Measurements from ENCODE around the gene CACNA1C.
"Not testable (repeated sequence)": the region's sequence is repeated elsewhere in the genome, so short reads cannot be mapped to it uniquely, and the experiment has no call there.

Gene CACNA1C

DNA sequence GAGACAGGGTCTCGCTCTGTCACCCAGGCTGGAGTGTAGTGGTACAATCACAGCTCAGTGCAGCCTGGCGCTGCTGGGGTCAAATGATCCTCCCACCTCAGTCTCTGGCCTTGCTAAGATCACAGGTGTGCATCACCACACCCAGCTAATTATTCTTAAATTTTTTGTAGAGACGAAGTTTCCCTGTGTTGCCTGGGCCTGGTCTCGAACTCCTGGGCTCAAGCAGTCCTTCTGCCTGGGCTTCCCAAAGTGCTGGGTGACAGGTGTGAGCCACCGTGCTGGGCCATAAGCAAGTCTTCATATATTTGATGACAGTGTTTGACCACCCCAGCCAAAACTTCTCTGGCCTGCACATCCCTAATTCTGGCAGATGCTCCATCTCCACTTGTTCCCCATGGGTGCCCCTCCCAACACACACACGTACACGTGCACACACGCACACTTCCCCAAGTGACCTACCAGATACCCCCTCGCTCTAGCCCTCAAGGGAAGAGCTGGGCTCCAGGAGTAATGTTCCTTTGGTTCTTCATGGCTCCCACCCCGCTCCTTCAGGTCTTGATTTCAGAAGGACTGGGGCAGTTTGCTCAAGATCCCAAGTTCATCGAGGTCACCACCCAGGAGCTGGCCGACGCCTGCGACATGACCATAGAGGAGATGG, 637.7 kb downstream of the CACNA1C start:
- DNase-seq (ENCODE audit: low read depth in 2 of 2), result no peak

DNA sequence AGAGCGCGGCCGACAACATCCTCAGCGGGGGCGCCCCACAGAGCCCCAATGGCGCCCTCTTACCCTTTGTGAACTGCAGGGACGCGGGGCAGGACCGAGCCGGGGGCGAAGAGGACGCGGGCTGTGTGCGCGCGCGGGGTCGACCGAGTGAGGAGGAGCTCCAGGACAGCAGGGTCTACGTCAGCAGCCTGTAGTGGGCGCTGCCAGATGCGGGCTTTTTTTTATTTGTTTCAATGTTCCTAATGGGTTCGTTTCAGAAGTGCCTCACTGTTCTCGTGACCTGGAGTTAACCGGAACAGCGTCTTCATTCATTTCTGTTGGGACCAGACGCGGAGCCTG, 638.2 kb downstream of the CACNA1C start:
- peak in 1 of 2 donors; percentile 27 for DNase-seq (ENCODE audit: low read depth in 2 of 2)

DNA sequence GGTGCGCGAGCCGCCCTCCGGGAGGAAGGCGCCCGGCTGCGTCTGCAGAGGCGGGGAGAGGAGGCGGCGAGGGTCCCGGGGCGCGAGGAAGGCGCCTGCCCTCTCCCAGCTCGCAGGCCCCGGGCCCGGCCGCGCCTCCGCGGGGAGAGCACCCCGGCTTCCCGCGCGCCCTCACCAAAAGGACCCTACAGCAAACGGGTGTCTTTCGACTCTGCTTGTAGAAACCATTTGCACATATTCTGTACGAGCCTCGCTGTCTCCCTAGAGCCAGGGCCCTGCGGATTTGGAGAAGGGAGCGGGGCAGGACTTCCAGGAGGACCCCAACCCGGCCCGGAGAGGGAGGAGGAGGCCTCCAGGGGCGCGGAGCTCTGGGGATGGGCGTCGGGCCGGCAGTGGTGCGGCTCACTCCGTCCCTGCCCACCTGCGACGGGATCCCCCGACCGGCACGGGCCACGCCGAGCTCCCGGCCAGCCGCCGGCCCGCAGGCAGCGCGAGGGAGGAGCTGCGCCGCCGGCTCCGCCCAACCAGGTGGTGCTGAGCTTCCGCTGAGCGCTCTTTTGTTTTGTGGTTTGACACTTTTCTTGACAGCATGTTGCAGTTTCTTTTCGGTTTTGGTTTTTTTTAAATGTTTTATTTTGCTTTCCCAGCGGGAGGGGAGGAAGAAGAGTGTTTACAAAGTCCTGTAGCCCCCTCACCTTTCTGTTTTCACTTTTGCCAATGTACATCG, 638.7 kb downstream of the CACNA1C start:
- DNase-seq (ENCODE audit: low read depth in 2 of 2), result no peak

DNA sequence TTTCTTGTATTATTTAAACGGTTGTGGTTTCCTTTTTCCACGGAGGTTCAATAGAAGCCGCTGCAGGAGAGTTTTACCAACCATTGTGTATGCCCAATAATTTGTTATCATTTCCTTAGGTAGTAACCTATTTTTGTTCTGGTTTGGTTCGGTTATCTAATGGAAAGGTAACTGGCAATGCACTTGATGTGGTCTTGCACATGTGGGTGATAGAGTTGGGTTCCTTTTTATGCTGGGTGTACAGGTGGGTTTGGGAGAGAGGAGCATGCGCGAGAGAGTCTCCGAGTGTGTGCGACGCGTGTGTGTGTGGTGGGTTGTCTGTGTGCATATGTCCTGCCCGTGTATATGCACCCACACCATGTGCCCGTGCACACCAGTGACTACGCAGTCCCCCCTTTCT, 639.3 kb downstream of the CACNA1C start:
- no peak for DNase-seq (ENCODE audit: low read depth in 2 of 2)

DNA sequence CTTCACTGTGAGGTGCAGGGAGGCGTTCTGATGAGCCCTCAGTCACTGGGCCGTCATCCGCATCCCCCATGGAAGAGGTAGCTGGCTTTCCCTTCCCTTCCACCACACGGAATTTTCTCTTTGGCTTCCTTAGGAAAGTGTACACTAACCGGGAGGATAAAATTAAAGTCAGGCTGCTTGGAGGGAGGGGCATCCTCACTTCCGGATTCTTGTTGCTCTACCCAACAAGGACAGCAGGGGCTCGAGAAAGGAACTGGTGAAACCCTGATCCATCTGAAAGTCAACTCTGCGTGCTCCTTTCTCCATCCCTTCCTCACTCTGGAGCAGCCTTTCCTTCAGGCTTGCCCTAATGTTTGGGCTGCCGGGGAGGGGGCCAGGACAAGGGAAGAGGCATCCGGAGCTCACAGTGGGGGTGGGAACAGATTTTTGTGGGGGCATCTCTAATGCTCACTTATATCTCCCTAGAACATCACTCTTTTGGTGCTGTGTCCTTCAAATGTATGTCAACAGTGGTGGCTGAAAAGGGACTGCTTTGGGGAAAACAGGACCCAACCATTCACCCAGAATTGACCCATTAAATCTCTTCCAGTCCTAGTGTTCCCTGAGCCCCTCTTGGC, 640.6 kb downstream of the CACNA1C start:
- DNase-seq (ENCODE audit: low read depth in 2 of 2), result no peak

DNA sequence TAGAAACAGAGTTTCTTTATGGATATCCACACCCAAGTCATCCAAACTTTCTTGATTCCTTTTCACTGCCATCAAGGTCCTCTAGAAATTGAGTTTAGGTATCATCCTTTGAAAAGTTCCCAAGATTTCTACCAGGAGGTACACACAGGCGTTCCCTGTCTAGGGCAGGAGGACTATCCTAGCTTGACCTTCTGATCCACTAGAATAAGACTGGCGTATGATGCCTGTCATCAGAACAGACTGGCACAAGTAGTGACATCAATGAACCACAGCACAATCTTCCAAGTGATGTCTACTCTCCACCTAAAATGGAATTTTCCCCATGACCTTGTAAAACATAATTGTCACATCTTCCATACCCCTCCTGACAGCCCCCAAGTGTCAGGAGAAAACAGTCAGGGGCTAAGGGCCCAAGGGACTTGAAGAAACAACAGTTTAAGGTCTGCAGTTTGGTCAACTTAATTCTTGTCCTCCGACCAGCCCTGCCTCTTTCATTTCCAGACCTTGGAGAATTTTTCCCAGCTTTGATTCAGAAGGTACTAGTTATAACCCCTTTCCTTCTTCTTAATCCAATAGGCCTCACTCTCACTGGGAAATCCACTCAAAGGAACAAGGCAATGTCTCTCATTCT, 641.3 kb downstream of the CACNA1C start:
- no peak for DNase-seq (ENCODE audit: low read depth in 2 of 2)

DNA sequence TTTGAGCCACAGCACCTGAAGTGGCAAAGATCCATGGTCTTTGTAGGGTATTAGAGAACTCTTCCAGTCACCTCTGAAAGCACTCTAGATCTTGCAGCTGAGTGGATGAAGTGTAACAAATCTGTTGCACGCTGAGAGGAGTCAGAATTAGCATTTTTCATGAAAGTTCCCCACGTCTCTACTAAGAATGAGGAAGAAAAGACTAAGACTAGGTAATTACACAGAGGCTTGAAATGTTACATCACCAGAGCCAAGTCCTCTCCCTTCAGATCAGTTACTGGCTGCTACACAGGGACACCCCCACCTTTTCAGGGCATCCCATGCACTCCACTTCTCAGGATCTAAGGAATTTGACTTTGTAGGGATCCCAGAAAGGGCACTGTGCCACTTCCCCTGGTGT, 643.3 kb downstream of the CACNA1C start:
- no peak for DNase-seq (ENCODE audit: low read depth in 2 of 2)

DNA sequence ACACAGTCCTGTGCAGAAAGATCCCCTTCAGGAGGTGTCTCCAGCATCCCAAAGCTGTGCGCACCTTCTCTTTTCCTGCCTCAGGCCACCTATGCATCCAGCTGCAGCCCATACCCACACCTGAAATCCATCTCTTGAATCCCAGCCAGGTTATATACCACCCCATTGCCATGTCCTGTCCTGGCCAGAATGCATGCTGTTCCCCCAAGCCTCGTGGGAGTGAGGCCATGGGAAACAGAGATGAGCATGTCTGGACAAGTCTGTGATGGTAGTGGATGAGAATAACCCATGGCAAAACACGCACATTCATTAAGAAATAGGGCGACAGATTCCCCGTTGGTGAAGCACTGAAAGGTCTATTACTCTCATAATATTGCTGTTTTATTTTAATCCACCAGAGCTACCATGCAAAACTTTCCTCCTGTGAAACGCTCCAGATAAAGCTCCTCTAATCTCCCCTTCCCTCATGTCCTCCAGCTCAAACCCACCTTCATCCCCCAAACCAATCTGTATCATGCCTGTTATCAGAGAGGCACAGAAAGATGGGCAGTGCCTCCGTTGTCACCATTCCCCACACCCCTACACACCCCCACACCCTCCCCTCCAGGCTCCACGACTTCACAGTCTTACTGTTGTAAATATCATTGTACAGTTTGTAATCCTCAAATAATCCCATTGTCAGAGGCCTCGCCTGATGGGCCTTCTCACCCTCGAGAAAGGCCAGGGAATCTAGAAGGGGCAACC, 644.4 kb downstream of the CACNA1C start:
- DNase-seq (ENCODE audit: low read depth in 2 of 2), result no peak

DNA sequence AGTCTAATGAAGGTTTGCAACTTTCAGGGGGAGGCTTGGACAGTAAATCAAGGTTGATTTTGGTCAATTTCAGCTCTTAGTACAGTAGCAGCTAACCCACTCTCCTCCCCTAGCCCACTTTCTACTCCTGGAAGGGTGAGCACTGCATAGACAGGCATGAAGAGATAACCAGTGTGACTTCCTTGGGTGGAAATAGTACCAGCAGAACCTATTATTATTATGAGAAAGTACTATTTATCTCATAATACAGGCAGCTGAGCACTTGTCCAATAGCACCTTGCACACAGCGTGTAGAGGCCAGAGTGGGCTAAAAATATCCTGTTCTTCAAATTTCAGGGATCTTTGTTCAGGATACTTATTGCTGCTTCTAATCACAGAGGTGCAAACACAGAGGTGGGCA, 645.8 kb downstream of the CACNA1C start:
- DNase-seq (ENCODE audit: low read depth in 2 of 2), result no peak

DNA sequence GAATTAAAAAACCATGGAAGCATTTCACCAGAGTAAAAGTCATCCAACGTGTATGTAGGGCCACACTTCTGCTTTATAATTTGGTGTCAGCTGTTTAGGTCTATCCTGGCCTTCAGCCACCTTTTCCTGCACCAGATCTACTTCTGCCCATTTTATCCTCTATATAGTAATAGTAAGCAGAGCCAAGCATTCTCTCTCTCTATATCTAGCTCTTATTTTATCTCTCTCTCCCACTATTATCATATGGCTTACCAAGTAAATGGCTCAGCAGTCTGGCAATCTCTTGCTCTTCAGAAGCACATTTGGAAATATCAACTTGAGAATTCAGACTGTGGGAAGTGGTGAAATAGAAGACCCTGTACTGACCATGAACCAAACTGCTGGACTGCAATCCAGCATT, 657.9 kb downstream of the CACNA1C start:
- no peak for DNase-seq (ENCODE audit: low read depth in 2 of 2)

DNA sequence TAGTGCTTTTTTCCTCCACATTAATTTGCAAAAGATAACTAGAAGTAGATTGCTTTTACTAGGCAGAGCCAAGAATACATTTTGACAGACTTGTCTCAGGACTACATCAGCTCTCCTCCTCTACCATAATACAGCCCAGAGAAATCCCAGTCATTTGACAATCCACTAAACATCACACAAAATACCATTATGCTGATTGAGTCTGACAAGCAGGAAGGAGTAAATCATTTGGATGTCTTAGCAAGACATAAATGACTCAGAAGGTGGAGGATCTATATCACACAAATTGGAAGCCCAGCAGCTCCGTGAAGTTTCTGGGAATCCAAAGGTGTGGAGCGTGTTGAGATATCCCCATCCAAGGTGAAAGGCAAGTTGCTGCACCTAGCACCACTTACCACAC, 666.6 kb downstream of the CACNA1C start:
- DNase-seq (ENCODE audit: low read depth in 2 of 2), result no peak

DNA sequence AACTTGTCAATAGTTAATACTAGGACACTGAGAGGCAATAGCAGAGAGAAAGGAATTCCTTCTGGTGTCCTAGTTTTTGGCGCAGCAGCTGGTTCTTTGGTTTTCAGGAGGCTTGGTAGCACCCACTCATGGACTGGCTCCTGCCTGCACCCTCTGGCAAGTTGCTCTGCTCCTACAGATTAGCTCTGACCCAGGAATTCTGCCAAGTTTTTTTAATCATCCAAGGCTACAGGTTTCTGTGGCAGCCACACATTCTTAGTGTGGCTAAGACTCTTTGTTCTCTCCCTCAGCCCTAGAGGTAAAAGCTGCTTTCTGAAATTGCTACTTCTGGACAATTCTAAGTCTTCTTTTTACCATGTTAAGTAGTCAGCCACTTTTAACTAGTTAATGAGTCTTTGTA, 670.0 kb downstream of the CACNA1C start:
- DNase-seq (ENCODE audit: low read depth in 2 of 2), result no peak

DNA sequence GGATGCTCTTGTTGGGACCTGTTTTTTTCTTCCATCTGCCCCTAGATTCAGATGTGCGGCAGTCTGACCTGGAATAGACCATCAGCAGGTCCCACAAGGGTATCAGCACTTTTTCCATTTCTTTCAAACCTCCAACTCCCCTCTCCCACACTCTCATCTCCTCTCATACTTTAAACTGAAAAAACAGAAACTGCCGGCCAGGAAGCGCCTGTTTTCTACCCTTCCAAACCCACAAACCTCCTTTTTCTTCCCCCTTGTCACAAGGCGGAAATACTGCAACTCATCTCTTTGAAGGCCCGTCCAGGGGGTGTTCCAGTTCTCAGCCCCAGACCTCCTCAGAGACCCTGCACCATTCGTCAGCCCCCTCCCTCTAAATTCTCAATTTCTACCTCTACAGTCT, 679.5 kb downstream of the CACNA1C start:
- DNase-seq (ENCODE audit: low read depth in 2 of 2), result no peak

DNA sequence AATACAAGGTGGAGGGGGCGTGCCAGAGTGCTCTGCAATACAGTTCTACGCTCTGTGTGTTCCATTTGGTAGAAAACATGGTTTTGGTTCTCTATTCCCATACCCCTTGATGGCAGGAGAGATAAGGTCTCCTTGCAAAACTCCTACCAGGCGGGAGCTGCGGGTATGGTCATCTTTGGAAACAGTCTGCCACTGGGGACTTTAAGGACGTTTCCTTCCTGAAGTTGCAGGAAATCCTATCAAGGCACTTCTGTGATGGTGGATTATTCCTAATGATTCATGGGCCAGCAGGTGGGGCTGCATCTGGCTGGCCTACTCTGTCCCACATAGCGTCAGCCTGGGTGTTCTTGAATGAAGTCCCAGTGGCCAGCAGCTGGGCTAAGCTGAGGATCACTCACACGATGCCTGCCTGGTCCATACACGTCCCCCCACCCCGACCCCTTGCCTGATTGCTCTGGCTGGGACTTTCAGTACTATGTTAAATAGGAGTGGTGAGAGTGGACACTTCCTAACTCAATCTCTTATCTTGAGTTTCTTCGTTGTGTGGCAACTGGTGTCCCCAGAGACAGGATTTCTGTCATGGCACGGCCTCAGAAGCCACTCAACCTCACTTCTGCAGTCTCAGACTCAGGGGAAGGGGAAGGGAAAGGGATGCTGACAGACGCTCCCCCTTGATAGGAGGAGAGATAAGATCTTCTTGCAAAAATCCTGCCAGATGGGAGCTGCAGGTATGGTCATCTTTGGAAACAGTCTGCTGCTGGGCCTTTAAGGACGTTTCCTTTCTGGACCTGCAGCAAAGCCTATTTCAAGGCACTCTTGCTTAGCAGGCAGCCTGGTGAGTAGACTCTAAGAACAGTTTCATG, 680.9 kb downstream of the CACNA1C start:
- DNase-seq (ENCODE audit: low read depth in 2 of 2), result no peak

DNA sequence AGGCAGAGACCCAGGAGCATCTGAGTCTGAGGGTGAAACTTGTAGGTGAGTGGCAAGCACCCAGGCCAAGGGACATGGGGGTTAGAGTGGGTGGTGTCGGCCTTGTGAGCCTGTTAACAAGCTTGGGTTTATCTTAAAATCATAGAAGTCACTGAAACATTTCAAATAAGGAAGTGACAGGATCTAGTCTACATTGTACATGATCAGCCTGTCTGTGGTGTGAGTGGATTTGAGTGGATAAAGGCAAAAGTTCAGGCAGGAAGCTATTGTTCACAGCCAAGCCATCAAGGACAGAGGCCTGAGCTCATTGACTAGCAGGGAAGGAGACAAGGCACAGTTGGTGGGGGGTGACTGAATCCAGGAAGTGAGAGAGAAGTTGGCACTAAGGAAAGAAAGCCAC, 682.6 kb downstream of the CACNA1C start:
- no peak for DNase-seq (ENCODE audit: low read depth in 2 of 2)

DNA sequence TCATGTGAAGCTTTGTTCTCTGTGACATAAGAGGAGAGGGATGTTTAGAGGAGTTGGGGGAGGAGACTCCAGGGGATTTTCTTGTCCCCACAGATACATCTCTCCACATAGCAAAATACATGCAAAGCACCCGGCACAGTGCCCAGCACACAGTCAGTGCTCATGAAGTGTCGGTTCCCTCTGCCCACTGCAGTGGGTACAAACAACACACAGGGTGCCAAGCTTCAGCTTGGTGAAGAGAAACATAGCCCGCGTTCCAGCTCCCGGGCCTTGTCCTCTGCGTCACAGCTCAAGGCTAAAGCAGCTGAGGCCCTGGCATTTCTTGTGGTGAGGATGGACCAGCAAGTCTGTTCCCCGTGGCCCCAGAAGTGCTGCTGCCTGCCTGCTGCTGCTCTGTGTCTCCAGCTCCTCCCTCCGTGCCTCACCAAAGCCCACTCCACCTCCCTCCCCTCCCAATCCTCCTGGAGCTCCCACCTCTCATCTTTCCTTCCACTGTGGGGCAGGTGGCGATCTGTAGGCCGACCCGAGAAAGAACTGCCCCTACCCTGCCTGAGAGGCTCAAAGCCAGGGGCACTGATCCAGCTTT, 685.0 kb downstream of the CACNA1C start:
- DNase-seq (ENCODE audit: low read depth in 2 of 2), result no peak

DNA sequence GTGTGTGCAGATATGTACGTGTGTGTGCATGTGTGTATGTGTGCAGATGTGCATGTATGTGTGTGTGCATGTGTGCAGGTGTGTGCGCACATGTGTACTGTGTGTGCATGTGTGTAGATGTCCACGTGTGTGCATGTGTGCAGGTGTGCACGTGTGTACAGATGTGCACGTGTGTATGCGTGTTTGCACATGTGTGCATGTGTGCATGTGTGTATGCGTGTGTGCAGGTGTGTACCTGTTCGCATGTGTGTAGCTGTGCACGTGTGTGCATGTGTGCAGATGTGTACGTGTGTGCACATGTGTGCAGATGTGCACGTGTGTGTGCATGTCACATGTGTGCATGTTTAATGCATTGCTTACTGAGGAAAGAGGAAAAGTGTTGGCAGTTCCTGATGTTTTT, 686.3 kb downstream of the CACNA1C start:
- no peak for DNase-seq (ENCODE audit: low read depth in 2 of 2)

DNA sequence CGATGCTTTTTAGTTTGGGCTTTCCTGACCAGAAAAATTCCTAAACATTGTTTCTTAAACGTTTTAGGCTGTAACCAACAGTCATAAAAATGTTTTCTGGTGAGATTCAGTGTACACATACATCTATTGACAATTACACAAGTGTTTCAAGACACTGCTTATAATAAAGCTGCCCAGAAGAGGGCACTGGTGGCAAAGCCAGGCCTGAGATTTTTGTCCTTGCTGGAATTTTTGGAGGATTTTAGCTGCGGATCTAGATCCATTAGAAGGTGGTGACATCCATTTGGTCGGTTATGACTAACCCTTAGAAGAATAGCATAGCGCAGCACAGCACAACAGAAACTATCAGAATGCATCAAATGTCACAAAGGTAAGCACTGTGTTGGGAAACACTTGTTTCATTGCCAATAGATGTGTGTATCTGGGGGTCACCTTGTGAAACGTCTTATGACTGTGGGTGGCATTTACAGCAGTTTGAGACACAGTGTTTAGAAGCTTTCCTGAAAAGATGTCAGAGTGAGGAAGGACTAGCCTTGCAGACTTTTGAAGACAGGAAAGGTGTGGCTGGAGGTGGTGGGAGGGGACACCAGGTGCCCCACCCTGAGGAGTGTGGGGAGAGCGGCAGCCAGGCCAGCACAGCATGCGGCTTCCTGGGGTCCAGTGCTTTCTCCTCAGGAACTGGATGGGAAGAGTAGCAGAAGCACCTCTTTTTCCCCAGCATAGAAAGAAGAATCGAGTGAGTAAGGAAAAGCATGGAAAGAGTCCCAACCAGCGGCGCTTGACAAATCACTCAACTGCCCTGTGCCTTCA, 687.2 kb downstream of the CACNA1C start:
- no peak for DNase-seq (ENCODE audit: low read depth in 2 of 2)

DNA sequence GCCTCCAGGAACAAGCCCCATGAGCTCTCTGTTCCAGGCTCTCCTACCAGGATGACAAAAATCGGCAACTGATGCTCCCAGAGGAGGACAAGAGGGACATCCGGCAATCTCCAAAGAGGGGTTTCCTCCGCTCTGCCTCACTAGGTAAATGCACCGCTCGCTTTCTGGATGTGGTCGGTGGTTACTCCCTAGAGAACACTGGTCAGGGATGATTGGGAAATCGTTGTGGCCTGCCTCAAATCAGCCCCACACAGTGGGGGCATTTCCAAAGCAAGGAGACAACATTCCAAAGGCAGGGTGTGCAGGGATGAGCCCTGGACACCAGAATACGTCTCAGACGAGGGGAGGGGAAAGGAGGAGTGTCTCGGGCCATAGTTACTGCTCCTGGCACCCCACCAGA, 689.2 kb downstream of the CACNA1C start:
- not testable (repeated sequence) for DNase-seq (ENCODE audit: low read depth in 2 of 2)

DNA sequence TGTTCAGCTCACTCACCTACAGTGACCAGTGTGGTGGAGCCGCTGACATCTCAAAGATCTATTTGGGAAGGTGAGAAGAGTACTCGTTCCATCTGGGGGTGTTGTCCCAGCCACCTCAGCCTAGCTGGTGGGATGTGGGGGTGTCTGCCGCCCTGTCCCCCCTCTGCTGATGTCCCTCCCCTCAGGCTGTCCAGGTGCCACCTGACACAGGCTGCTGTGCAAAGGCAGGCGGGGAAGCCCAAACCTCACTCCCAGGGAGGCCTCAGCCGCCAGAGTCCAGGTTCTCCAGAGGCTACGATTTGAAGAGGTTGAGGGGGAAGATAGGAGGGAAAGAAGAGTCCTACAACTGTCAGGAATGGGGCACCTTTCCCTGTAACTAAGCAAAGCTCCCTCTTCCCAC, 690.7 kb downstream of the CACNA1C start:
- no peak for DNase-seq (ENCODE audit: low read depth in 2 of 2)

Data from stimulated activated CD8-positive, alpha-beta memory T cell treated with anti-CD3 and anti-CD28 coated beads, Interleukin-2, amount 100 ng/mL, for 1 hour (primary cell).